ENCODE measurements around the gene ZCCHC14. TPM values are rescaled to one million over a fixed set of nuclear protein-coding genes. Genes with fewer than 3 reads are reported as not detected.

The ZCCHC14 gene
- total and polyA plus RNA-seq, 10 of the 15 experiments (the other 5 are each of a cell fraction or from before 2014, with no cell fraction given), result 0.02 to 0.26 (median 0.05) TPM; not detected in 3

- no peaks in the 10 kb centered on the region; the same call in 2 of the 3 replicates for H3K9me3 ChIP-seq (replicated peaks; ENCODE audit: control insufficient read depth, insufficient read depth, low read length)
- no peak overlapping the region for H3K4me3 ChIP-seq
- no peaks in the 10 kb centered on the region for H3K79me2 ChIP-seq (ENCODE audit: control insufficient read depth, insufficient read depth, low read length)
- H2AFZ ChIP-seq (ENCODE audit: control insufficient read depth, low read depth, low read length), result no peak overlapping the region
- H3K27ac ChIP-seq (ENCODE audit: control insufficient read depth, insufficient read depth), result no peak overlapping the region
- ChIA-PET POLR2A (no interaction called here), RAD21 (ENCODE audit: unreplicated experiment) (no interaction called here), SMC1A (ENCODE audit: uncharacterized antibody, unreplicated experiment) (no interaction called here), CTCF (no interaction called here)
- 52% methylated on average over 11 of the region's 12 CpGs for WGBS (ENCODE audit: insufficient coverage, insufficient replicate concordance, low lambda C conversion rate, missing lambda C conversion rate)
- ATAC-seq (no peak), DNase-seq (ENCODE audit: low read depth, low spot score) (no peak), FAIRE-seq (no peak)
- no peak overlapping the region for H3K4me2 ChIP-seq (ENCODE audit: control insufficient read depth, insufficient read depth)
- no peak for TF ChIP-seq SRF (IDR thresholded peaks at IDR 0.05; ENCODE audit: low read depth in 2 of 2, low read length in 2 of 2)
- no peak for TF ChIP-seq JUND (IDR thresholded peaks at IDR 0.05; ENCODE audit: low read depth, low read length)
- no peak for TF ChIP-seq TCF3 (IDR thresholded peaks at IDR 0.05; ENCODE audit: borderline replicate concordance, insufficient read depth, low read depth, low read length)
- TF ChIP-seq GATAD2B (conservative IDR thresholded peaks at IDR 0.05; ENCODE audit: low read depth), result no peak
- no peaks in the 10 kb centered on the region; a peak in 1 of 4 replicates for H3K27me3 ChIP-seq (replicated peaks in 1 of 2; ENCODE audit: control insufficient read depth in 2 of 2, insufficient read depth in 2 of 2, low read length in 1 of 2)
- H3K36me3 ChIP-seq (ENCODE audit: control insufficient read depth in 2 of 2, insufficient read depth in 2 of 2, low read length in 1 of 2), result no peaks in the 10 kb centered on the region
- H3K9ac ChIP-seq (ENCODE audit: control insufficient read depth, insufficient read depth, low read length), result no peak overlapping the region
- no peaks in the 10 kb centered on the region for H3K4me1 ChIP-seq (ENCODE audit: control insufficient read depth, insufficient read depth, low read length)
- intact Hi-C loops (cut with micrococcal nuclease; ENCODE audit: unreplicated experiment), result no loop called here
- no TSS peak for BruUV-seq (replicated peaks)
- H4K20me1 ChIP-seq (ENCODE audit: control insufficient read depth, insufficient read depth), result no peaks in the 10 kb centered on the region
- in situ Hi-C loops (cut with MboI), result no loop called here
These were observed 50.8 kb downstream of the ZCCHC14 start for GRCh38 chr16:87441886-87442580.

- CTCF ChIA-PET, result no interaction called here
- no peak overlapping the region for H2AFZ ChIP-seq (ENCODE audit: control insufficient read depth, low read depth, low read length)
- SMC1A ChIA-PET (ENCODE audit: uncharacterized antibody, unreplicated experiment), result no interaction called here
- no peaks in the 10 kb centered on the region for H4K20me1 ChIP-seq (ENCODE audit: control insufficient read depth, insufficient read depth)
- RAD21 ChIA-PET (ENCODE audit: unreplicated experiment), result no interaction called here
- in situ Hi-C loops (cut with MboI), result no loop called here
- H3K36me3 ChIP-seq (ENCODE audit: control insufficient read depth in 2 of 2, insufficient read depth in 2 of 2, low read length in 1 of 2), result no peaks in the 10 kb centered on the region
- no peaks in the 10 kb centered on the region; the same call in 2 of the 3 replicates for H3K9me3 ChIP-seq (replicated peaks; ENCODE audit: control insufficient read depth, insufficient read depth, low read length)
- no peaks in the 10 kb centered on the region for H3K79me2 ChIP-seq (ENCODE audit: control insufficient read depth, insufficient read depth, low read length)
- POLR2A ChIA-PET, result no interaction called here
- intact Hi-C loops (cut with micrococcal nuclease; ENCODE audit: unreplicated experiment), result no loop called here
- peaks cover 0 to 4% of the 10 kb centered on the region in 2 experiments; a peak in 3 of 4 replicates for H3K27me3 ChIP-seq (replicated peaks in 1 of 2; ENCODE audit: control insufficient read depth in 2 of 2, insufficient read depth in 2 of 2, low read length in 1 of 2)
- no peak overlapping the region for H3K4me2 ChIP-seq (ENCODE audit: control insufficient read depth, insufficient read depth)
- no peak overlapping the region for H3K4me3 ChIP-seq
- 70% methylated on average over 10 of the region's 10 CpGs for WGBS (ENCODE audit: insufficient coverage, insufficient replicate concordance, low lambda C conversion rate, missing lambda C conversion rate)
- no peak for ATAC-seq
- no peak overlapping the region for H3K27ac ChIP-seq (ENCODE audit: control insufficient read depth, insufficient read depth)
- no peaks in the 10 kb centered on the region for H3K4me1 ChIP-seq (ENCODE audit: control insufficient read depth, insufficient read depth, low read length)
- no TSS peak for BruUV-seq (replicated peaks)
- no peak for DNase-seq (ENCODE audit: low read depth, low spot score)
- H3K9ac ChIP-seq (ENCODE audit: control insufficient read depth, insufficient read depth, low read length), result no peak overlapping the region
- FAIRE-seq, result no peak
- TF ChIP-seq CBX5 (IDR thresholded peaks at IDR 0.05; ENCODE audit: low read depth) (no peak), LARP7 (IDR thresholded peaks at IDR 0.05) (no peak), PRDM15 (CRISPR knock-in tag; IDR thresholded peaks at IDR 0.05) (no peak), PKNOX1 (IDR thresholded peaks at IDR 0.05) (no peak), BMI1 (IDR thresholded peaks at IDR 0.05; ENCODE audit: borderline replicate concordance) (no peak)
These were observed 52.9 kb downstream of the ZCCHC14 start for GRCh38 chr16:87439926-87440325.
